GM20431 (cell line): ENCODE measurements around the gene BAIAP2L2.
"Not testable (repeated sequence)": the region's sequence is repeated elsewhere in the genome, so short reads cannot be mapped to it uniquely, and the experiment has no call there.

Experiments used
- in situ Hi-C: fragments of 300-500 bp; cut with MseI, MboI; formaldehyde crosslinking; loops from one replicate; pipeline ENCODE4 v1.15.0; 2020; ENCODE audit warnings: low sequenced_read_pairs; ENCODE audit not compliant: unreplicated experiment

Gene BAIAP2L2

DNA sequence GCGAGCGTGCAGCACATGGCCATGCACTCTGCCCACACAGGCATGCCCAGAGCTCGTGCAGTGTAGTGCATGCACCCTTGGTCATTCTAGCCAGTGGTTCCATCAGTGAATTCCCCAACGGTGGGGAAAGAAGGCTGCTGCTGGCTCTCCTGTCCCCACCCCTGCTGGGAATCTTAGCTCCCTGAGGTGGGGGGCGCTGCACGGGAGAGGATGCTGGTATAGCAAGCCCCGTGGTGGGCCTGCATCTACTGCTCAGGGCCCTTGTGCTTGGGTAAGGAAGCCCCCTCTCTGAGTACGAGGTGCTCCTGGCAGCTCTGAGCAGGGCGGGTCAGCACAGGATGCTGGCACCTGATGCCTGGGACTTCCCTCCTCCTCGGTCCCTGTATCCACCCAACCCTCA lies 18.5 kb upstream of the BAIAP2L2 start:
- in situ Hi-C loops: no loop called here

DNA sequence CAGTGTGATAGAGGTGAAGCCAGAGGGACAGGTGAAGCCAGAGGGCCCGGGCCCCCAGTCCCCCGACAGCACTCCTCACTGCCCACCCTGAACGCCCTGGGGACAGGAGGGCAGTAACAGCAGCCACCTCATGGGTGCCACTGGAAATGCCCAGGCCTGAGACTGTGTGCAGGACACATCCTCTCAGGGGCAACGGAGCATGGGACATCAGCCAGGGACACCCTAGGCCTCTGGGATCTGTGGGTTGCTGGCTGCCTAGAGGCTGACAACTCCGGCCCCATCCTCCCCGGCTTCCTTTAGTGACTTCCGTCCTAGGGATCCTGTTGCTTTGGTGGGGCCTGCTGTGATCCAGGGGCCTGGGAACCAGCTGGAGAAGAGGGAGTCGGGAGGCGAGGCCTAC lies 17.4 kb upstream of the BAIAP2L2 start:
- in situ Hi-C loops: no loop called here

DNA sequence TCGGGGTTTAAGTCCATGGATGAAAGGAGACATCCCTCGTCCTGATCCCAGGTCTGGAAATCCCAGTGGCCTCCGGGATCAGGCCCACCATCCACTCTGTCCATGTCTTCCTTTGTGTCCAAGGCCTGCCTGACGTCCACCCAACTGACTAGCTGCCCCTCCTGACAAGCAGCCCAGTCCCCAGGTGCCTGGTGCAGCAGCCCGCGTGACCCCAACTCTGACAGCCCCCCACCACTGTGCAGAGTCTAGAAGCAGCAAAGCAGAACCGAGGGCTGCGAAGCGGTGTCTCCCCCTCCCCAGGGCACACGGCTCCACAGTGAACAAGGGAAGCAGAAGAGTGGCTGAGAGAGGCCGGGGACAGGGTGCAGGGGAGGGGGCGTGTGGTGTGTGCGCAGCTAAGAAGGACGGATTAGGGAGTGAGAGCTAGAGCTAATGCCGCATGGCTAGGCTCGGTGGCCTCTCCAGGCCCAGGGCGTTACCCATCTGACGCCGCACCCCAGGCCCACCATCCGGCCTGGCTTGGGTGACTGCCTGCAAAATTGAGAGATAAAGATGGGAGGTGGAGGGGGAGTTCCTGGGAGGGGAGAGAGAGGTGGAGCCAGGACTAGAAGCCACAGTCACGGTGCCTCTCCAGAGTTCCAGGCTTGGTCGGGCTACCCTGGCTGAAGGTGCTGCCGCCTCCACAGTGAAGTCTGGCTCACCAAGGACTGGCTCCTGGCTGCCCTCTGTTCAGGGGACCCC lies 16.6 kb upstream of the BAIAP2L2 start:
- in situ Hi-C loops: no loop called here

DNA sequence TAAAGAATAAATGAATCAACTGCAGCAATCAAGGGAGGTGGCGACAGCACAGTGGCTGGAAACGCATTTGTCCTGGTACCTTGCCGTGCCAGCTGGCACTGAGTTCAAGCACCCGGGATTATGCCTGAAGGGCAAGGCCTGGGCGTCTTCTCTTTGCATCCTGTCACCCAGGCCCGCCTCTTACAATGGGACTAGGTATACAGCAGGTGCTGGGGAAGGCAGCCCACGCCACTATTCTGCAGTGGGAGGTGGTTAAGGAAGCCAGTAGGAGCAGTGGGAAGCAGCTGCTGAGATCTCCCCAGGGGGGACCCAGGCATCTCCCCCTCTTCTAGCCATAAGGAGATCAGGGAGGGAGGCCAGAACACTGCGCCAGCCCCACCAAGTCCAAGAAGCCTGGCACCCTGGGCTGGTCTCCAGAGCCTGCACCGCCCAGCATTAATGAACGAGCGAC lies 15.3 kb upstream of the BAIAP2L2 start:
- in situ Hi-C loops: no loop called here

DNA sequence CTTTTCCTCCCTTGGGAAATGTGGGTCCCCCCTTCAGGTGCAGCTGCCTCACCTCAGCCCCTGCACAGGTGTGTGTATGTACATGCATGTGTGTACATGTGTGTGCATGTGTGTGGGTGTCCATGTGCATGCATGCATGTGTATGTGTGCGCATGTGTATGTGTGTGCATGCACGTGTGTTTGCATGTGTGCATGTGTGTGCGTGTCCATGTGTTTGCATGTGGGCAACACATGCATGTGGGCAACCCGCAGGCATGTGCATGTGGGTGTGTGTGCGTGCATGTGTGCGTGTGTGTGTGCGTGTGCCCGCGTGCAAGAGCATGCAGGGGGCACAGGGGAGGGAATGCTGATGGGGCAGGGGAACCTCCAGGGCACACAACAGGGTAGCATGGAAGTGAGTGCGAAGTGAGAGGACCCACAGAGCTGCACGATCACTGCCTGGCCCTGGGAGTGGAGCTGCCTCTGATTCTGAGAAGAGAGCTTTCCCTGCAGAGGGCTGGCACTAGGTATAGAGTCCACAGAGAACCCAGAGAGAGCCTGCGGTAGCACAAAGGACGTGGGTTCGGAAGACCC lies 14.6 kb upstream of the BAIAP2L2 start:
- in situ Hi-C loops: no loop called here

DNA sequence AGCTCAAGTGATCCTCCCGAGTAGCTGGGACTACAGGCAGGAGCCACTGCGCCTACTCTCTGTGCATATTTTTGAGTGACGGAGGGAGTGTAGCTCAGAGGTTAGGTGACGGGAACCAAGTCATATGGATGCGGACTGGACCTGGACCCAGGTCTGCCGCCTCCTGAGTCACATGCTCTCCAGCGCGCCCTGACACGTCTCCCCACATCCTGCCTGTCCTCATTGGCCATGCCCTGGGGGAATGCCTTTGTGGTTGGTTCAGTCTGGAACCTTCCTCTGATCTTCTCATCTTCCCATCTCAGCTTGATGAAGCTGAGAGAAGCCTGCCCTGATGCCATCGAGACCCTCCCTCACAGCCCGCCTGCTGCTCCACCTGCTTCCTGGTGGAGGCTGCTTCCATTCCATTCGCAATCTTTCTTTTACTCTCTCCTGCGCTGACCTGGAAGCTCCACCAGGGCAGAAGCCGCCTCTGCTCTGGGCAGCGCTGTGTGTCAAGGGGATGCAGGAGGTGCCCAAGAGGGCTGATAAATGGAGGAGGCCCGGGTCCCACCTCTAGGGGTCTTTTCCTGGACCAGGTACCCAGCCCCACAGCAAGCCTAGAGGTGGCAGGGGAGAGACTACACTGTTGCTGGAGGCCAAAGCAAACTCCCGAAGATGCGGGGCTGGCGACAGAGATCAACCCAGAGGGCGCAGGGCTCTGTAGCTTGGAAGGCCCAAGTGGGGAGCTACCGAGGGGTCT lies 13.9 kb upstream of the BAIAP2L2 start:
- in situ Hi-C loops: no loop called here

DNA sequence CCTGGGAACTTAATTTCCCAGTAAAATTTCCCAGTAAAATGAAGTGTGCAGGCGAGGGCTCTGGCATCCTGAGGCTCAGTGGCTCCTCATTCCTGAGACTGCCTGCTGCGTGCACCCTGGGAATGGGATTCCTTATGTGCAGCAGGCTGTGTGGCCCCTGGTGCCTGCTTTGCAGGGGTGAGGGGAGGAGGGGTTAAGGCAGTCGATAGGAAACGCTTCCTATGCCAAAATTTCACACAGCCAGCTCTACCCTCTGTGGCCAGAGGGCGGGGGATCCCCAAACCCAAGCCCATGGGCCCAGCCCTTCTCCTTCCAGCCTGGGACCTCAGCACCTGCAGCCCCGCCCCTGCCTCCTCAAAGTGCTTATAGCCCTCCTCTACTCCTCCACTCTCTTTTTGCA lies 12.1 kb upstream of the BAIAP2L2 start:
- in situ Hi-C loops: no loop called here

DNA sequence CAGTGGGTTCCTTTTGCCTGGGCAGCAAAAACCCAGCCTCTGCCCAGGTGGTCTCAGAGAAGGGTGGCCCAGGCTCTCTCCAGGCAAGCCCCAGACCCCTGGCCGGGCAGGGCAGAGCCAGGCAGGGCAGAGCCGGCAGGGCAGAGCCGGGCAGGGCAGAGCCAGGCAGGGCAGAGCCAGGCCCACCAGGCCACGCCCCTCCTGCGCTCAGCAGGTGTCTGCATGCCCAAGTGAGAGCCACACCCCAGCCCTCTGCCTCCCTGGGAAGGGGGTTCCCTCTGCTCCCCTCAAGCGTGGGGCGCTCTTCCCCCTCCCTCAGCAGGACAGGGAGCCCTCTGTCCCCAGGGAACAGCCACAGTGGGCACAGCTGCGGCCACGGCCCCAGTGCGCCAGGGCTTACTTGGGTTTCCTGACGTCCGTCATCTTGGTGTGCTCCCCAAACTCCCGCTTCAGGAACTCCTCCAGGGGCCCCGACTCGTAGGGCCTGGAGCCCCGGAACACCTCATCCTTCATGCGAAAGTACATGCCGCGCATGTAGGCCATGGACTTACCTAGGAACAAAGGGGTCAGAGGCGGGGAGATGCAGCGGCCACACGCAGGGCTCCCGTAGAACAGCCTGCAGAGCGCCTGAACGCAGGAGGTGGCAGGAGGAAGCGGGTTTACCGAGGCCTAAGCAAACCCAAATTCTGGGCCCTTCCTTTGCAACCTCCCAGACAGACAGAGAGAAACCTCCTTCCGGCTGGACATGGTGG lies 10.1 kb upstream of the BAIAP2L2 start:
- in situ Hi-C loops: no loop called here

DNA sequence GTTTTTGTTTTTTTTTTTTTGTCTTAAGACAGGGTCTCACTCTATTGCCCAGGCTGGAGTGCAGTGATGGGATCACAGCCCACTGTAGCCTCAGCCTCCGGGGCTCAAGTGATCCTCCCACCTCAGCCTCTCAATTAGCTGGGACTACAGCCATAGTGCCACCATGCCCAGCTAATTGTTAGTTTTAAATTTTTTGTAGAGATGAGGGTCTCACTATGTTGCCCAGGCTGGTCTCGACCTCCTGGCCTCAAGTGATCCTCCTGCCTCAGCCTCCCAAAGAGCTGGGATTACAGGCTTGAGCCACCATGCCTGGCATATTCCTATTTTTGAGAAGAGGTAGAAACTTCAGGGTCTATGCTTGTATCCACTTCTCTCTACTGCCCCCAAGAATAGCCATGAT lies 8.3 kb upstream of the BAIAP2L2 start:
- in situ Hi-C loops: not testable (repeated sequence)

DNA sequence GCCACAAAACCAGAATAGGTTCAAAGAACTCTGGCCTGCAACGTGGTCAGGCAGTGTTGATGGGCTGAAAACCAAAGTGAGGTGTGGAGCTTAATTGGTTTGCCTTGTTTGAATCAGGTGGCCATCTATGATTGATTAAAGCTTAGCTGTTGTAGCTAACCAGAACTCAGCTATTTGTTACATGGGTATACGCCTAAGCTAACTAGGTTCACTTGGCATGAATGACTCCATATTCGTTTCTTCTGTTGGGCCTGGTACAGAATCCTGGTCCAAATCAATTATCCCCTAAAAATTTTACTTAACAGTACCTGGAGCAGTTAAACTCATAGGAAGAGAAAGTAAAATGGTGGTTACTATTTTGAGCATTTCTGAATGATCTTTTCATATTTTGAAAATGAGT lies 7.7 kb upstream of the BAIAP2L2 start:
- in situ Hi-C loops: no loop called here

DNA sequence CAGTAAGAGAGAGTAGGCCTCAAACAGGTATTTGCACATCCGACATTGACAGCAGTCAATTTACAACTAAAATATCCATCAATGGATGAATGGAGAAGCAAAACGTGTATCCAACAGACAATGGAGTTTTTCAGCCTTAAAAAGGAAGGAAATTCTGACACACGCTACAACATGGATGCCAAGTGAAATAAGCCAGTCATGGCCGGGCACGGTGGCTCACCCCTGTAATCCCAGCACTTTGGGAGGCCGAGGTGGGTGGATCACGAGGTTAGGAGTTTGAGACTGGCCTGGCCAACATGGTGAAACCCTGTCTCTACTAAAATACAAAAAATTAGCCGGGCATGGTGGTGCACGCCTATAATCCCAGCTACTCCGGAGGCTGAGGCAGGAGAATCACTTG lies 7.1 kb upstream of the BAIAP2L2 start:
- in situ Hi-C loops: not testable (repeated sequence)

DNA sequence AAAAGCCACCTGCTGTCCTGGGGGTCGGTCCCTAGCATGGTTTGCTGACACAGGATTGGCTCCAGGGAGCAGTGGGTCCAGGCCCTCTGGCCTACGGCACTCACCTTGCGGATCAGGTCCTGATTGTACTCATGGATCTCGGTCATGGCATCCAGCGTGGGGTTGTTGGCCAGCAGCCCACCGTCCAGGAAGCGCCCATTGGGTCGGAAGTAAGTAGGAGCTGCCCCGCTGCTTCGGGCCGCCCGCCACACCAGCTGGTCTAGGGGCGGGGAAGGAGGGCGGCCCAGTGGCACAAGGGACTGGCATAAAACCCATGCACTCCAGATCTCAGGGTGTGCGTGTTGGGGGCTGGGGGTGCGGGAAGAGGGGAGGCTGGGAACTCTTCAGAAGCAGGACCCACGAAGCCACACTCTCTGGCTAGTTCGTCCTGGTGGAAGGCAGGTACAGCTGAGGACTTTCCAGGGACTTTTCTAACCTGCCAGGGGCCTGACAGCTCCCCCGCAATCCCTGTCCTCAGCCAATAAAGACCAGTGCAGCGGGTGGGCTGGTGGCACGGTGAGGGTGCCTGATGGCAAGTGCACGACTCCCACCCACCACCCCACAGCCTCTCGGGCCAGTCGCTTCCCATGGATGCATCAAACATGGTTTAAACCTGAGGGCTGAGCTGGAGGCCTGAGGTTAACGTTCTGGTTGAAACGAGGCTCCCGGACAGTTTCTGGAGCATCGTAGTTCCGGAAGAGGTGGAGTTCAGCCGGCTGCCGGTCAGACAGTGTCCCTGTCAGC lies 5.1 kb upstream of the BAIAP2L2 start:
- in situ Hi-C loops: no loop called here

DNA sequence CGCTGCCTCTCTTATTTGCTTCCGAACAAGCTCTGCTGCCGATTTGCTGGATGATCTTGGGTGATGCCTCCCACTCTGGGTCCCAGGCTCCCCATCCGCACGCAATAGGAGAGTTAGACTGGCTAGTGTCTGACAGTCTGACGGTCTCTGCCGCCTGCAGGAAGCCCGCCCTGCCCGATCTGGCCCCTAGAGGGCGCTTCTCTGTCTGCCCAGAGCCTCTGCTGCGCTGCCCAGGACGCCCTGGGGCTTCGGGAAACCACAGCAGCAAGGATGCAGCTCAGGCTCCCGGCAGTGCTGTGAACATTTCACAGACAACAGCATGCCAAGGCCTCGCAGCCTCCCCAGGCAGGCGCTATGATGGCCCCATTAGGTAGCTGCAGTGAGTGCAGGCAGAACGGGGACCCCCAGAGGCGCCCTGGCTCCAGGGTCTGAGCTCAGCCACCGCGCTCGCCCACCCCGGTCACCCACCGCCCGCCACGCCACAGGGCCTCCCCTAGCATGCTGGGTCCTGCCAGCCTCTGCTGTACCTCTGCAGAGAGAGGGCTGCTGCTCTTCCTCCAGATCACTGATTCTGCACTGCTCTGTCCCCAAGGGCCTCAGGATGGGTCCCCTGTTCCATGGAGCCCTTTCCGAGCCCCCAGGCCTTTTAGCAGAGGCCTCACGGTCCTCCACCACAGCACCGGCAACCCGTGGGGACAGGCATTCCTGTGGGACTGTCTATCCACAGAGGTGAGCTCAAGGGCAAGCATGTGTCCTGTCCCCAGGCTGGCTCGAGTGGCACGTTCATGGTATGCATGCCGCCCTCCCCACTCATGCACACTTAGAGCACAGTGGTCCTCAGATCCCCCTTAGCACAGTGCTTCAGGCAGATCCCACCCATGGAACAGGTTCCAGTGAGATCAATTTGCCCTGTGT lies 4.3 kb upstream of the BAIAP2L2 start:
- in situ Hi-C loops: no loop called here

DNA sequence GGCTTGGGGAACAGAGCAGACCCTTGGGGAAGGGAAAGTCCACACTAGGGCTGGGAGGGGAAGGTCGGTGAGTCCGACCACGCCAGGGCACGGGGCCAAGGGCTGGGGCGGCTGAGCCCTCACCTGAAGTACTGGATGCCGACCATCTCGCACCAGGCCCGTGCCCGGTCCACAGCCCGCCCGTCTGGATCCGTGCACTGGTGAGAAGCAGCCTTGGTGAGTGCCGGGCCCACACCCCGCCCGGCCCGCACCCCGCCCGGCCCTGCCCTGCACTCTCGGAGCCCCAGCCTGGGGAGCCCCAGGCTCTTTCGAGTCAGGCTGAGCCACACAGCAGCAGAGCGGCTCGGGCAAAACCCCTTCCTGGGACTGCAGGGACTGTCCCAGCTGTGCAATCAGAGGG lies 1.9 kb upstream of the BAIAP2L2 start:
- in situ Hi-C loops: no loop called here

DNA sequence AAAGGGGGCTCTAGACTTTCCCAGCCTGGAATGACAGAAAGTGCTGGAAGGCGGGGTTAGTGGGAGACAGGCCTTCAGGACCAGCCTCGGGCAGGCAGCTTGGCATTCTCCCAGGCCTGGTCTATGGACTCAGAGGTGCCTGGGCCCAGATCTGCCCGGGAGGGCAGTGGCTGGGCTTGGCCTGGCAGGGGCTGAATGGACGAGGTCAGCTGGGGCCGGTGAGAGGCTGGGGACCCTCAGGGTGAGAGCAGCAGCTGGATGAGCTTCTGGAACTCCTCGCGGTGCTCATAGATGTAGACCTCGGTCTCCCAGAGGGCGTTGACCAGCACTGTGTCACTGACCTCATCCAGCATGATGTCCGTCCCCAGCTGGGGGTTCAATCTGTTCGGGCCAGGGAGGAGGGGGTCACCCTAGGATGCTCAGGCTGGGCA lies 1.5 kb upstream of the BAIAP2L2 start:
- in situ Hi-C loops: no loop called here

DNA sequence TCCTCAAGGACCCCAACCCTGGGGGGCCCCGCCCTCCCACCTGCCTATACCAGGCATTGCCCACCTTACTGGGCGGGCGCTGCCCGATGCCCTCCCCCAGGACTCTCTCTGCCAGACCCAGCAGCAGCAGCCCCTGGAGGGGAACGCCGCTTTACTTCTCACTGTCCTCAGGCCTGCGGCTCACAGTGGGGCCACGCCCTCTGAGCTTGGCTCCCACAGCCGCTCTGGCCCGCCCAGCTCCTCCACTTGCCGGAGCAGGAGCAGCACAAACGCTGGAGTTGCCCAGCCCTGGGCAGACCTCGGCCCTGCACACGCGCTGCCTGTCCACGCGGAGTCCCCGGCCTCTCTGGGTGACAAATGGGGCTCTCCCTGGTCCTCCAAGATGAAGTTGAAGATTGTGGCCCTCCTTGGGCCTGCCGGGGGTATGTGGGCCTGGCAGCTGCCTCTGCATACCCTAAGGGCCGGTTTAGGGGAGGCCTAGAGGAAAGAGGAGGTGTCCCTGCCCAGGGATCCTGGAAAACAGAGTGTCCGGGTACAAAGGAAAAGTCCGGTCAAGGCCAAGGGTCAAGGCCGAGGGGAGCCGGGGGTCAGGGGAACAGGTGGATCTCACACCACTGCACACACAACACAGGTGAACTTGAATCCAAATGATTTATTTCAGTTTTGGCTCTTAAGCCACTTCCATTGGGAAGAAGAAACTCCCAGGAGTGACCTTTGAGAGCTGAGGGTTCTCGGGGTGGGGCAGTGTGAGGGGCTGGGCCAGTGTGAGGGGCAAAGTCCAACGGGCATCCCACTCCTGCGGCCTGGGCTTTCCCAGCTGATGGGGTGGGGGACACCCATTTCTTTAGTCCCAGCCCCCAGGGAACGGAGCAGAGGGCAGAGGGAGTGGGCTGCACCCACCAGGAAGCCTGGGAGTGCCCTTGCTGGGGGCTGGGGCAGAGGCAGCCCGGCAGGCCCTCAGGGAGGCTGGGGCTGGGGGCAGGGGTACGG lies 674 bp upstream of the BAIAP2L2 start:
- in situ Hi-C loops: no loop called here

DNA sequence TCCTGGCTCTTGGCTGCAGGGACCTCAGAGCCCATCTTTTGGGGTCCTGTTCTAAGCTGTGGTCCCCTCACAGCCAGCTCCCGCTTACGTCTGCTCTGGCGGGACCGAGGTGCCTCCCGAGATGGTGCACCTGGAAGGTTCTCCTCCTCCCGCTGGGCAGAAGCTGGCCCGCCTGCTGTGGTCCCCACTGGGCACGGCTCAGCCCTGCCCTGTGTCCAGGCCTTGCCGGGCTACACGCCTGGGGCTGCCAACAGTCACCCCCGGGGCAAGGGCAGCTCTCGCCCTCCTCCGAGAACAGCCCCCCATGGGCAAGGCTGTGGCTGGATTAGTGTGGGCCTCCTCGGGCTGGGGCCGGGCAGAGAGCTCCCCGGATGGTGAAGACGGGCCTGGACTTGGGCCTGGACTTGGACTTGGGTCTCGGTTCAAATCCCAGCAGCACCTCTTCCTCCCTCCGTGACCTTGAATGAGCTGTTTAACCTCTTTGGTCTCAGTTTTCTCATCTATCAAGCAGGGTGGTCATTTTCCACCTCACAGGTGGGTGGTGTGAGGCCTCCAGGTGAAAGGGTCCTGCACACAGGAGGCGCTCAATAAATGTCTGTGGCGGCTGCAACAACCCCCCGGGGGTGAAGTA lies 998 bp downstream of the BAIAP2L2 start:
- in situ Hi-C loops: no loop called here
